GM19240 (cell line): ENCODE results near the gene PLAAT2.
"Not testable (repeated sequence)": the region's sequence is repeated elsewhere in the genome, so short reads cannot be mapped to it uniquely, and the experiment has no call there.

Experiments used
- DNase-seq: peaks from one replicate; pipeline ENCODE4 v3.0.0; 2011; ENCODE audit warnings: low spot score; ENCODE audit not compliant: insufficient read length

Gene PLAAT2

GRCh38 chr11:63578882-63579281, 15.7 kb upstream of the PLAAT2 start:
- not testable (repeated sequence) for DNase-seq

GRCh38 chr11:63574856-63575602, 11.8 kb upstream of the PLAAT2 start:
- no peak for DNase-seq

GRCh38 chr11:63573881-63574855, 11.0 kb upstream of the PLAAT2 start:
- no peak for DNase-seq

- DNase-seq: no peak
Measured at GRCh38 chr11:63572026-63572688, 9.0 kb upstream of the PLAAT2 start.

- DNase-seq: no peak
Measured at GRCh38 chr11:63569570-63569969, 6.4 kb upstream of the PLAAT2 start.

GRCh38 chr11:63567044-63567840, 4.1 kb upstream of the PLAAT2 start:
- no peak for DNase-seq

GRCh38 chr11:63564784-63565350, 1.7 kb upstream of the PLAAT2 start:
- DNase-seq: no peak

GRCh38 chr11:63564056-63564774, 1.0 kb upstream of the PLAAT2 start:
- peak; percentile 67 for DNase-seq

- no peak for DNase-seq
Measured at GRCh38 chr11:63560506-63561180, 2.5 kb downstream of the PLAAT2 start.

- no peak for DNase-seq
Measured at GRCh38 chr11:63558459-63559157, 4.6 kb downstream of the PLAAT2 start.

- no peak for DNase-seq
Measured at GRCh38 chr11:63557570-63557969, 5.6 kb downstream of the PLAAT2 start.

- DNase-seq: no peak
Measured at GRCh38 chr11:63556404-63557013, 6.7 kb downstream of the PLAAT2 start.

GRCh38 chr11:63554877-63555223, 8.3 kb downstream of the PLAAT2 start:
- no peak for DNase-seq

GRCh38 chr11:63553759-63554158, 9.4 kb downstream of the PLAAT2 start:
- peak; percentile 63 for DNase-seq

- no peak for DNase-seq
Measured at GRCh38 chr11:63552921-63553320, 10.3 kb downstream of the PLAAT2 start.

- no peak for DNase-seq
Measured at GRCh38 chr11:63551889-63552266, 11.3 kb downstream of the PLAAT2 start.

GRCh38 chr11:63551091-63551888, 11.9 kb downstream of the PLAAT2 start:
- DNase-seq: no peak
